H9 (cell line): Measurements from ENCODE around the gene PTTG2. TPM values are rescaled to one million over a fixed set of nuclear protein-coding genes. Genes with fewer than 3 reads are reported as not detected.

Source experiments
- DNase-seq: peaks from one replicate; pipeline ENCODE4 v3.0.0-alpha.2; 2017
- H2AFZ ChIP-seq: one replicate; pipeline ENCODE4 v1.6.1; 2013; ENCODE audit warnings: mild to moderate bottlenecking, low read length, control low read depth, moderate library complexity
- H2AK5ac ChIP-seq: 2 replicates; pipeline ENCODE4 v1.6.1; 2013; ENCODE audit warnings: low read length, control low read depth, mixed read lengths; ENCODE audit not compliant: insufficient read length
- H2BK120ac ChIP-seq: one replicate; pipeline ENCODE4 v1.6.1; 2013; ENCODE audit warnings: low read depth, mild to moderate bottlenecking, low read length, control low read depth, inconsistent platforms; ENCODE audit not compliant: poor library complexity, severe bottlenecking
- H2BK12ac ChIP-seq: 2 replicates; pipeline ENCODE4 v1.6.1; 2013; ENCODE audit warnings: low read length, control low read depth, mixed read lengths, low read depth; ENCODE audit not compliant: insufficient read length
- H2BK15ac ChIP-seq: 2 replicates; pipeline ENCODE4 v1.6.1; 2013; ENCODE audit warnings: low read depth, low read length, control low read depth
- H2BK20ac ChIP-seq: one replicate; pipeline ENCODE4 v1.6.1; 2013; ENCODE audit warnings: low read depth, mild to moderate bottlenecking, low read length, control low read depth, inconsistent platforms; ENCODE audit not compliant: poor library complexity, severe bottlenecking
- H2BK5ac ChIP-seq: 2 replicates; pipeline ENCODE4 v1.6.1; 2013; ENCODE audit warnings: low read length, control low read depth, mixed read lengths; ENCODE audit not compliant: insufficient read length
- H3K14ac ChIP-seq: 2 replicates; pipeline ENCODE4 v1.6.1; 2013; ENCODE audit warnings: low read length, control low read depth; ENCODE audit not compliant: insufficient read depth
- H3K18ac ChIP-seq: 2 replicates; pipeline ENCODE4 v1.6.1; 2013; ENCODE audit warnings: low read depth, mild to moderate bottlenecking, mixed read lengths, low read length, control low read depth; ENCODE audit not compliant: insufficient read length
- H3K23ac ChIP-seq: 2 replicates; pipeline ENCODE4 v1.6.1; 2013; ENCODE audit warnings: low read length, control low read depth, mixed read lengths, low read depth; ENCODE audit not compliant: insufficient read length
- H3K23me2 ChIP-seq: 2 replicates; pipeline ENCODE4 v1.6.1; 2013; ENCODE audit warnings: low read depth, mild to moderate bottlenecking, mixed read lengths, low read length, control low read depth; ENCODE audit not compliant: insufficient read length, poor library complexity, severe bottlenecking
- H3K27ac ChIP-seq: 2 replicates; pipeline ENCODE4 v1.5.1; 2013; ENCODE audit warnings: low read length, control low read depth, mixed read lengths, low read depth; ENCODE audit not compliant: insufficient read length
- H3K27me3 ChIP-seq: 2 replicates; pipeline ENCODE4 v1.6.1; 2013; ENCODE audit warnings: low read length, control low read depth, inconsistent platforms; ENCODE audit not compliant: insufficient read depth
- H3K4ac ChIP-seq: 2 replicates; pipeline ENCODE4 v1.6.1; 2013; ENCODE audit warnings: low read depth, mild to moderate bottlenecking, control low read depth, inconsistent platforms, low read length, moderate library complexity
- H3K4me1 ChIP-seq: 2 replicates; pipeline ENCODE4 v1.6.1; 2013; ENCODE audit warnings: low read length, control low read depth, inconsistent platforms; ENCODE audit not compliant: insufficient read depth
- H3K4me2 ChIP-seq: 2 replicates; pipeline ENCODE4 v1.6.1; 2013; ENCODE audit warnings: low read length, control low read depth, mixed read lengths; ENCODE audit not compliant: insufficient read length, insufficient read depth
- H3K56ac ChIP-seq: 2 replicates; pipeline ENCODE4 v1.6.1; 2013; ENCODE audit warnings: low read depth, mild to moderate bottlenecking, mixed read lengths, low read length, control low read depth; ENCODE audit not compliant: insufficient read length
- H3K79me1 ChIP-seq: 2 replicates; pipeline ENCODE4 v1.6.1; 2013; ENCODE audit warnings: low read depth, mild to moderate bottlenecking, moderate library complexity, low read length, control low read depth, inconsistent platforms; ENCODE audit not compliant: insufficient read depth, poor library complexity, severe bottlenecking
- H3K79me2 ChIP-seq: 2 replicates; pipeline ENCODE4 v1.6.1; 2013; ENCODE audit warnings: low read length, control low read depth, inconsistent platforms; ENCODE audit not compliant: insufficient read depth
- H3K9ac ChIP-seq: 2 replicates; pipeline ENCODE4 v1.6.1; 2013; ENCODE audit warnings: low read length, control low read depth, mixed read lengths; ENCODE audit not compliant: insufficient read length; ENCODE audit errors: extremely low read depth
- H3K9me3 ChIP-seq: one replicate; pipeline ENCODE4 v1.6.1; 2013; ENCODE audit warnings: low read depth, low read length, inconsistent platforms; ENCODE audit not compliant: control insufficient read depth
- H3T11ph ChIP-seq: one replicate; pipeline ENCODE4 v1.6.1; 2013; ENCODE audit warnings: mild to moderate bottlenecking, low read length, control low read depth, inconsistent platforms
- H4K20me1 ChIP-seq: one replicate; pipeline ENCODE4 v1.6.1; 2013; ENCODE audit not compliant: control insufficient read depth, insufficient read length, insufficient read depth
- H4K5ac ChIP-seq: 2 replicates; pipeline ENCODE4 v1.6.1; 2013; ENCODE audit warnings: low read depth, mild to moderate bottlenecking, mixed read lengths, low read length, control low read depth; ENCODE audit not compliant: insufficient read length
- H4K8ac ChIP-seq: replicated peaks from 2 replicates; pipeline ENCODE4 v1.6.1; 2013; ENCODE audit warnings: low read length, control low read depth, mixed read lengths, low read depth; ENCODE audit not compliant: insufficient read length
- H4K91ac ChIP-seq: 2 replicates; pipeline ENCODE4 v1.6.1; 2013; ENCODE audit warnings: low read depth, mild to moderate bottlenecking, moderate library complexity, mixed read lengths, low read length, control low read depth; ENCODE audit not compliant: insufficient read length
- H3K27ac Mint-ChIP-seq, 3 experiments: 2 replicates in 2 of 3; 3 replicates in 1 of 3; pipeline ENCODE4 v1.8.0; 2020 to 2021; ENCODE audit warnings: mixed read lengths in 3 of 3, mild to moderate bottlenecking in 1 of 3, moderate library complexity in 1 of 3
- H3K27me3 Mint-ChIP-seq: 2 replicates; pipeline ENCODE4 v1.8.0; 2021; ENCODE audit warnings: low read depth, mild to moderate bottlenecking, moderate library complexity, mixed read lengths
- H3K36me3 Mint-ChIP-seq, 3 experiments: 2 replicates in 2 of 3; 3 replicates in 1 of 3; pipeline ENCODE4 v1.8.0; 2020 to 2021; ENCODE audit warnings: low read depth in 3 of 3, mixed read lengths in 3 of 3; ENCODE audit not compliant: insufficient read depth in 1 of 3
- H3K4me1 Mint-ChIP-seq, 2 experiments: 2 replicates each; pipeline ENCODE4 v1.8.0; 2020; ENCODE audit warnings: mixed read lengths in 2 of 2
- H3K4me3 Mint-ChIP-seq, 2 experiments: 2 replicates in 1 of 2; 3 replicates in 1 of 2; pipeline ENCODE4 v1.8.0; 2020 to 2021; ENCODE audit warnings: mild to moderate bottlenecking in 2 of 2, mixed read lengths in 2 of 2, moderate library complexity in 1 of 2
- H3K9me3 Mint-ChIP-seq, 2 experiments: 2 replicates in 1 of 2; 3 replicates in 1 of 2; pipeline ENCODE4 v1.8.0; 2020; ENCODE audit warnings: mild to moderate bottlenecking in 2 of 2, mixed read lengths in 2 of 2, moderate library complexity in 1 of 2
- CTCF ChIP-seq: fragments of 200-600 bp; sonication (generic); conservative IDR thresholded peaks from 3 replicates; pipeline ENCODE4 v1.8.0; 2021; ENCODE audit warnings: antibody characterized with exemption, mild to moderate bottlenecking
- WGBS: extraction: QIAGEN DNeasy Blood & Tissue Kit; methylation state at CpG from one replicate; pipeline ENCODE4 v1.1.7; 2013; ENCODE audit warnings: missing lambda C conversion rate, low lambda C conversion rate, mixed read lengths; ENCODE audit not compliant: insufficient read length; ENCODE audit errors: extremely low coverage; 5-methylcytosine and 5-hydroxymethylcytosine counted together
- total RNA-seq: library from RNA; stranded (reverse); gene quantifications from 2 replicates; pipeline ENCODE4 v1.2.1, GENCODE V29; 2021

Gene PTTG2
- total RNA-seq, 1 experiment from 2014 or later: not detected

- Mint-ChIP-seq H3K36me3 (no peaks in the 10 kb centered on the region; a peak in 1 of 7 replicates), H3K4me3 (no peak overlapping the region), H3K27me3 (no peaks in the 10 kb centered on the region), H3K27ac (no peak overlapping the region), H3K9me3 (no peaks in the 10 kb centered on the region), H3K4me1 (peaks cover 50 to 62% of the 10 kb centered on the region in 2 experiments)
- no peak overlapping the region for H3K18ac ChIP-seq
- H3K4me2 ChIP-seq: no peak overlapping the region
- TF ChIP-seq CTCF: no peak
- H3K9ac ChIP-seq: no peak overlapping the region
- no peak overlapping the region for H2BK15ac ChIP-seq
- WGBS: no CpG with 5 or more reads among the region's 3 CpGs
- no peaks in the 10 kb centered on the region for H3K23me2 ChIP-seq
- H3T11ph ChIP-seq: no peak overlapping the region
- DNase-seq: no peak
- peaks cover 4% of the 10 kb centered on the region; the same call in 1 of the 2 replicates for H3K79me2 ChIP-seq
- H2BK5ac ChIP-seq: no peak overlapping the region
- no peak overlapping the region for H2AFZ ChIP-seq
- H3K79me1 ChIP-seq: no peaks in the 10 kb centered on the region
- H3K9me3 ChIP-seq: no peaks in the 10 kb centered on the region
- H3K4ac ChIP-seq: no peak overlapping the region
- no peak overlapping the region for H2BK12ac ChIP-seq
- H2AK5ac ChIP-seq: no peak overlapping the region
- no peaks in the 10 kb centered on the region for H3K27me3 ChIP-seq
- H4K91ac ChIP-seq: no peak overlapping the region
- no peak overlapping the region for H3K14ac ChIP-seq
- H4K20me1 ChIP-seq: no peaks in the 10 kb centered on the region
- no peak overlapping the region for H4K5ac ChIP-seq
- H3K27ac ChIP-seq: no peak overlapping the region
- H2BK20ac ChIP-seq: no peak overlapping the region
- H3K4me1 ChIP-seq: peaks cover 14% of the 10 kb centered on the region; the same call in 1 of the 2 replicates
- no peak overlapping the region for H3K56ac ChIP-seq
- H4K8ac ChIP-seq: no peak overlapping the region
- H3K23ac ChIP-seq: no peak overlapping the region
- H2BK120ac ChIP-seq: no peak overlapping the region
Observed at GRCh38 chr4:37985730-37986275, 25.6 kb downstream of the PTTG2 start.
